ENCODE results near the gene PUSL1.

Gene PUSL1

GRCh38 chr1:1292442-1292779, 16.0 kb upstream of the PUSL1 start:
- no CpG with 5 or more reads among the region's 9 CpGs for WGBS (ENCODE audit: extremely low coverage, insufficient coverage, insufficient read length)
- Histone ChIP-seq H2BK5ac (ENCODE audit: low read depth, low read length, poor library complexity) (no peak overlapping the region), H3K79me2 (ENCODE audit: control insufficient read depth, insufficient read depth, low read length, poor library complexity) (no peaks in the 10 kb centered on the region), H3K79me1 (ENCODE audit: low read length) (no peaks in the 10 kb centered on the region), H3K23ac (ENCODE audit: low read length) (no peak overlapping the region), H2AFZ (ENCODE audit: insufficient read depth, low read length, poor library complexity) (no peak overlapping the region), H3K14ac (ENCODE audit: low read length) (no peak overlapping the region), H3K27me3 (ENCODE audit: insufficient read depth, low read length) (no peaks in the 10 kb centered on the region), H3K4me3 (ENCODE audit: low read depth, low read length) (no peak overlapping the region), H3K9ac (ENCODE audit: low read length) (no peak overlapping the region), H3K4me2 (ENCODE audit: low read length) (no peak overlapping the region), H2BK12ac (ENCODE audit: low read length) (no peak overlapping the region), H4K12ac (ENCODE audit: low read depth, low read length) (no peak overlapping the region), H3K4me1 (ENCODE audit: control insufficient read depth in 1 of 2, insufficient read depth in 2 of 2, low read length in 2 of 2) (no peaks in the 10 kb centered on the region), H3K27ac (ENCODE audit: low read depth, low read length) (no peak overlapping the region), H2AK5ac (ENCODE audit: low read length) (no peak overlapping the region), H3K9me3 (ENCODE audit: insufficient read depth, low read depth, low read length) (peaks cover 5% of the 10 kb centered on the region), H3K18ac (ENCODE audit: low read length) (no peak overlapping the region), H4K91ac (ENCODE audit: low read depth, low read length) (no peak overlapping the region), H2BK120ac (ENCODE audit: insufficient read depth, low read length, poor library complexity) (no peak overlapping the region), H4K8ac (ENCODE audit: low read depth, low read length) (no peak overlapping the region), H3K4ac (ENCODE audit: low read depth, low read length) (no peak overlapping the region), H3K36me3 (ENCODE audit: control insufficient read depth in 1 of 2, insufficient read depth in 2 of 2, low read length in 2 of 2) (peaks cover 28 to 35% of the 10 kb centered on the region in 2 experiments)
- no peak for DNase-seq

DNA sequence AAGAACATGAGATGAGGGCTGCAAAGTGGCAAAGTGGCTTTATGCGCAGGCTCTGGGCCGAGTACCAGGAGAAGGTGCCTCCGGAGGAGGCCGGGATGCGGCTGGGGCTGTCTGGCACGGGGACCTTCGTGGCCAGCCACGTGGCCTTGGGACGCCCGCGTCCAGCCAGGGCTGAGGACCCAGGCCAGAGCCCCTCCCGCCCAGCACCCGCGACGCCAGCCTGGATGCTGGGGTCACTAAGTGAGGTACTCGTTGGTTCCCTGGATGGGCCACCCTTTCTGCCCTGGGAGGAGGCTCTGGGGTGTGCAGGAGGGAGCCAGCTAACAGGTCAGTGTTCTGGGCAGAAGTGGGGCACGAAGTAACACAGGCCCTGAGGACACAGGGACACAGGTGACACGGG, 15.5 kb upstream of the PUSL1 start:
- H3K4me3 ChIP-seq (ENCODE audit: low read depth, low read length): no peak overlapping the region
- H3K79me2 ChIP-seq (ENCODE audit: control insufficient read depth, insufficient read depth, low read length, poor library complexity): no peaks in the 10 kb centered on the region
- no peak overlapping the region for H3K18ac ChIP-seq (ENCODE audit: low read length)
- no peak overlapping the region for H2AK5ac ChIP-seq (ENCODE audit: low read length)
- no peak overlapping the region for H3K23ac ChIP-seq (ENCODE audit: low read length)
- no peaks in the 10 kb centered on the region for H3K79me1 ChIP-seq (ENCODE audit: low read length)
- H4K12ac ChIP-seq (ENCODE audit: low read depth, low read length): no peak overlapping the region
- no peak overlapping the region for H4K8ac ChIP-seq (ENCODE audit: low read depth, low read length)
- no peaks in the 10 kb centered on the region for H3K27me3 ChIP-seq (ENCODE audit: insufficient read depth, low read length)
- H3K4ac ChIP-seq (ENCODE audit: low read depth, low read length): no peak overlapping the region
- no peaks in the 10 kb centered on the region for H3K4me1 ChIP-seq (ENCODE audit: control insufficient read depth in 1 of 2, insufficient read depth in 2 of 2, low read length in 2 of 2)
- H3K14ac ChIP-seq (ENCODE audit: low read length): no peak overlapping the region
- H2AFZ ChIP-seq (ENCODE audit: insufficient read depth, low read length, poor library complexity): no peak overlapping the region
- no peak overlapping the region for H3K4me2 ChIP-seq (ENCODE audit: low read length)
- no peak overlapping the region for H2BK5ac ChIP-seq (ENCODE audit: low read depth, low read length, poor library complexity)
- no peak overlapping the region for H2BK120ac ChIP-seq (ENCODE audit: insufficient read depth, low read length, poor library complexity)
- no CpG with 5 or more reads among the region's 18 CpGs for WGBS (ENCODE audit: extremely low coverage, insufficient coverage, insufficient read length)
- H4K91ac ChIP-seq (ENCODE audit: low read depth, low read length): no peak overlapping the region
- DNase-seq: no peak
- H3K9ac ChIP-seq (ENCODE audit: low read length): no peak overlapping the region
- no peak overlapping the region for H2BK12ac ChIP-seq (ENCODE audit: low read length)
- peaks cover 32 to 39% of the 10 kb centered on the region in 2 experiments for H3K36me3 ChIP-seq (ENCODE audit: control insufficient read depth in 1 of 2, insufficient read depth in 2 of 2, low read length in 2 of 2)
- H3K27ac ChIP-seq (ENCODE audit: low read depth, low read length): no peak overlapping the region
- H3K9me3 ChIP-seq (ENCODE audit: insufficient read depth, low read depth, low read length): peaks cover 8% of the 10 kb centered on the region

GRCh38 chr1:1293263-1294249, 14.8 kb upstream of the PUSL1 start:
- H3K27ac ChIP-seq (ENCODE audit: low read depth, low read length): no peak overlapping the region
- H3K9me3 ChIP-seq (ENCODE audit: insufficient read depth, low read depth, low read length): peaks cover 6% of the 10 kb centered on the region
- H3K79me1 ChIP-seq (ENCODE audit: low read length): no peaks in the 10 kb centered on the region
- H3K23ac ChIP-seq (ENCODE audit: low read length): no peak overlapping the region
- no peak overlapping the region for H2AFZ ChIP-seq (ENCODE audit: insufficient read depth, low read length, poor library complexity)
- no peak overlapping the region for H3K4me3 ChIP-seq (ENCODE audit: low read depth, low read length)
- H2BK120ac ChIP-seq (ENCODE audit: insufficient read depth, low read length, poor library complexity): no peak overlapping the region
- no peak overlapping the region for H4K12ac ChIP-seq (ENCODE audit: low read depth, low read length)
- H3K36me3 ChIP-seq (ENCODE audit: control insufficient read depth in 1 of 2, insufficient read depth in 2 of 2, low read length in 2 of 2): peaks cover 35 to 42% of the 10 kb centered on the region in 2 experiments
- no peaks in the 10 kb centered on the region for H3K4me1 ChIP-seq (ENCODE audit: control insufficient read depth in 1 of 2, insufficient read depth in 2 of 2, low read length in 2 of 2)
- no peaks in the 10 kb centered on the region for H3K79me2 ChIP-seq (ENCODE audit: control insufficient read depth, insufficient read depth, low read length, poor library complexity)
- no peak overlapping the region for H3K14ac ChIP-seq (ENCODE audit: low read length)
- no peaks in the 10 kb centered on the region for H3K27me3 ChIP-seq (ENCODE audit: insufficient read depth, low read length)
- no peak overlapping the region for H3K4me2 ChIP-seq (ENCODE audit: low read length)
- H3K9ac ChIP-seq (ENCODE audit: low read length): no peak overlapping the region
- no peak overlapping the region for H2AK5ac ChIP-seq (ENCODE audit: low read length)
- H3K18ac ChIP-seq (ENCODE audit: low read length): no peak overlapping the region
- peak in 1 of 2 donors; percentile 42 for DNase-seq
- H3K4ac ChIP-seq (ENCODE audit: low read depth, low read length): no peak overlapping the region
- no CpG with 5 or more reads among the region's 94 CpGs for WGBS (ENCODE audit: extremely low coverage, insufficient coverage, insufficient read length)
- no peak overlapping the region for H4K8ac ChIP-seq (ENCODE audit: low read depth, low read length)
- no peak overlapping the region for H4K91ac ChIP-seq (ENCODE audit: low read depth, low read length)
- H2BK5ac ChIP-seq (ENCODE audit: low read depth, low read length, poor library complexity): no peak overlapping the region
- no peak overlapping the region for H2BK12ac ChIP-seq (ENCODE audit: low read length)

- no peak overlapping the region for H3K9ac ChIP-seq (ENCODE audit: low read length)
- H4K91ac ChIP-seq (ENCODE audit: low read depth, low read length): no peak overlapping the region
- H3K36me3 ChIP-seq (ENCODE audit: control insufficient read depth in 1 of 2, insufficient read depth in 2 of 2, low read length in 2 of 2): peaks cover 35 to 42% of the 10 kb centered on the region in 2 experiments
- no peak overlapping the region for H3K23ac ChIP-seq (ENCODE audit: low read length)
- no peak overlapping the region for H2AFZ ChIP-seq (ENCODE audit: insufficient read depth, low read length, poor library complexity)
- no peaks in the 10 kb centered on the region for H3K79me2 ChIP-seq (ENCODE audit: control insufficient read depth, insufficient read depth, low read length, poor library complexity)
- no peak overlapping the region for H3K4me2 ChIP-seq (ENCODE audit: low read length)
- no peak overlapping the region for H3K27ac ChIP-seq (ENCODE audit: low read depth, low read length)
- H3K4me3 ChIP-seq (ENCODE audit: low read depth, low read length): no peak overlapping the region
- H4K8ac ChIP-seq (ENCODE audit: low read depth, low read length): no peak overlapping the region
- no peak overlapping the region for H4K12ac ChIP-seq (ENCODE audit: low read depth, low read length)
- no peak for DNase-seq
- no peak overlapping the region for H3K4ac ChIP-seq (ENCODE audit: low read depth, low read length)
- no CpG with 5 or more reads among the region's 58 CpGs for WGBS (ENCODE audit: extremely low coverage, insufficient coverage, insufficient read length)
- H2BK120ac ChIP-seq (ENCODE audit: insufficient read depth, low read length, poor library complexity): no peak overlapping the region
- H2AK5ac ChIP-seq (ENCODE audit: low read length): no peak overlapping the region
- peaks cover 6% of the 10 kb centered on the region for H3K9me3 ChIP-seq (ENCODE audit: insufficient read depth, low read depth, low read length)
- H3K79me1 ChIP-seq (ENCODE audit: low read length): no peaks in the 10 kb centered on the region
- H3K27me3 ChIP-seq (ENCODE audit: insufficient read depth, low read length): no peaks in the 10 kb centered on the region
- no peaks in the 10 kb centered on the region for H3K4me1 ChIP-seq (ENCODE audit: control insufficient read depth in 1 of 2, insufficient read depth in 2 of 2, low read length in 2 of 2)
- H3K18ac ChIP-seq (ENCODE audit: low read length): no peak overlapping the region
- H3K14ac ChIP-seq (ENCODE audit: low read length): no peak overlapping the region
- no peak overlapping the region for H2BK5ac ChIP-seq (ENCODE audit: low read depth, low read length, poor library complexity)
- H2BK12ac ChIP-seq (ENCODE audit: low read length): no peak overlapping the region
Measured at GRCh38 chr1:1294250-1294890, 14.0 kb upstream of the PUSL1 start.

All from trophoblast cell (in vitro differentiated cells and primary cell).